ENCODE results near the gene PRKCZ.

The PRKCZ gene

DNA sequence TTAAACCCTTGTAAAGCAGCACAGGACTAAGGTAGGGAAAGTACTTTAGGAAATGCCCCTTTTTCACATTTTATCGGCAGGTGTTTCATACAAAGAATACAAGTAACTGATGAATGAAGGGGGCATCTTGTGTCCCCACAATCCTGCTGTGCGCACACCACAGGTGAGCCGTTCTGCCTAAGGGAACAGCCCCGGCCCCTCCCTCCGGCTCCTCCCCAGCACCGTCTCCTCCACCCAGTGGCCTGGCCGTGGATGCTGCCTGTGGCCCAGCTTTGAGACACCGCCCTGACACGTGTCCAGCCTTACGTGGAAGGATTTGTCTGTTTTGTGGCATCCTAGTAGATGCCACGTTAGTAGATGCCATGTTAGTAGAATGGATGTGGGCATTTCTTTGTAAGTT lies 131.5 kb downstream of the PRKCZ start:
- H3K27ac Mint-ChIP-seq = no peak overlapping the region
- H3K9me3 Mint-ChIP-seq = no peaks in the 10 kb centered on the region
- H3K4me1 Mint-ChIP-seq = peaks cover 5% of the 10 kb centered on the region
- H3K27me3 Mint-ChIP-seq (ENCODE audit: low read depth) = peaks cover 4% of the 10 kb centered on the region
- TF ChIP-seq, protein P1, sequence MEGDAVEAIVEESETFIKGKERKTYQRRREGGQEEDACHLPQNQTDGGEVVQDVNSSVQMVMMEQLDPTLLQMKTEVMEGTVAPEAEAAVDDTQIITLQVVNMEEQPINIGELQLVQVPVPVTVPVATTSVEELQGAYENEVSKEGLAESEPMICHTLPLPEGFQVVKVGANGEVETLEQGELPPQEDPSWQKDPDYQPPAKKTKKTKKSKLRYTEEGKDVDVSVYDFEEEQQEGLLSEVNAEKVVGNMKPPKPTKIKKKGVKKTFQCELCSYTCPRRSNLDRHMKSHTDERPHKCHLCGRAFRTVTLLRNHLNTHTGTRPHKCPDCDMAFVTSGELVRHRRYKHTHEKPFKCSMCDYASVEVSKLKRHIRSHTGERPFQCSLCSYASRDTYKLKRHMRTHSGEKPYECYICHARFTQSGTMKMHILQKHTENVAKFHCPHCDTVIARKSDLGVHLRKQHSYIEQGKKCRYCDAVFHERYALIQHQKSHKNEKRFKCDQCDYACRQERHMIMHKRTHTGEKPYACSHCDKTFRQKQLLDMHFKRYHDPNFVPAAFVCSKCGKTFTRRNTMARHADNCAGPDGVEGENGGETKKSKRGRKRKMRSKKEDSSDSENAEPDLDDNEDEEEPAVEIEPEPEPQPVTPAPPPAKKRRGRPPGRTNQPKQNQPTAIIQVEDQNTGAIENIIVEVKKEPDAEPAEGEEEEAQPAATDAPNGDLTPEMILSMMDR (IDR thresholded peaks at IDR 0.05; ENCODE audit: unreplicated experiment in 3 of 3) = no peak
- H3K4me3 Mint-ChIP-seq = no peak overlapping the region
- H3K36me3 Mint-ChIP-seq (ENCODE audit: low read depth) = peaks cover 28% of the 10 kb centered on the region

DNA sequence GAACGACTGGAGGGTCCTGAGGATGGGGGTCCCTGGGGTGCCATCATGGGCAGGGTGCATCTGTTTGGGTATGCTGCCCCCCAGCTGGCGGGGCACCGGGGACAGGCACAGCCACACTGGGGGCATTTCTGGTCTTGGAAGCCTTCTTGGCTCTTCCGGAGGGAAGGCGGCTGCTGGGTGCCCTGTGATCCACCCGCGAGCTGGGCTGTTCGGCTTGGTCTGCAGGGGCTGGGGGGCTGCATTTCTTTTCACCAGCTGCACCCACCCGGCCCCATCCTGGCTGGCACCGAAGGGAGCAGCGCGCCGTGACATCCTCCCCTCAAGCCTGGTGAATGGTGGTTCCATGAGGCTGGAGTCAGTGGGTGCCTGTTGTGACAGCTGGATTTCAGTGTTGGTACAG lies 132.2 kb downstream of the PRKCZ start:
- H3K4me1 Mint-ChIP-seq = peaks cover 5% of the 10 kb centered on the region
- TF ChIP-seq, protein P1 (IDR thresholded peaks at IDR 0.05; ENCODE audit: unreplicated experiment in 3 of 3) = no peak
- H3K9me3 Mint-ChIP-seq = no peaks in the 10 kb centered on the region
- peaks cover 28% of the 10 kb centered on the region for H3K36me3 Mint-ChIP-seq (ENCODE audit: low read depth)
- H3K27me3 Mint-ChIP-seq (ENCODE audit: low read depth) = peaks cover 4% of the 10 kb centered on the region
- no peak overlapping the region for H3K4me3 Mint-ChIP-seq
- no peak overlapping the region for H3K27ac Mint-ChIP-seq

DNA sequence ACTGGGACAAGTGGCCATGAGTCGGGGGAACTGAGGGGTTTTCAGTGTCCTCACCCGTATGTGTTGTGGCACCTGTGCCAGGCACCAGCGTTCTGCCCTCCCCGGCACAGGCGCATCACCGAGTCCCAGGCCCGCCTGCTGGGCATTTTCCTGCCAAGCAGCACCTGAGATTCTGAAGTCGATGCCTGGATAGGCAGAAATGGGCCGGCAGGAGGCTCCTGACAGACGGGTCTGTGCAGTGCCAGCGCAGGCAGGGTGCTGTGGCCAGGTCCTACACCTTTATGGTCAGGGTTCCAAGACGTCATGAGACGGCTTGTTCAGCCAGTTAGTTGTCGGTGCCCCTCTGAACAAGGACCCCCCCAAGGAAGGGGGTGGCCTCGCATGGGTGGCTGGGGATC lies 133.7 kb downstream of the PRKCZ start:
- Mint-ChIP-seq H3K27me3 (ENCODE audit: low read depth) (peaks cover 4% of the 10 kb centered on the region), H3K36me3 (ENCODE audit: low read depth) (peaks cover 28% of the 10 kb centered on the region), H3K4me3 (no peak overlapping the region), H3K9me3 (no peaks in the 10 kb centered on the region), H3K4me1 (peaks cover 5% of the 10 kb centered on the region), H3K27ac (no peak overlapping the region)
- TF ChIP-seq, protein P1 (IDR thresholded peaks at IDR 0.05; ENCODE audit: unreplicated experiment in 3 of 3) = no peak

DNA sequence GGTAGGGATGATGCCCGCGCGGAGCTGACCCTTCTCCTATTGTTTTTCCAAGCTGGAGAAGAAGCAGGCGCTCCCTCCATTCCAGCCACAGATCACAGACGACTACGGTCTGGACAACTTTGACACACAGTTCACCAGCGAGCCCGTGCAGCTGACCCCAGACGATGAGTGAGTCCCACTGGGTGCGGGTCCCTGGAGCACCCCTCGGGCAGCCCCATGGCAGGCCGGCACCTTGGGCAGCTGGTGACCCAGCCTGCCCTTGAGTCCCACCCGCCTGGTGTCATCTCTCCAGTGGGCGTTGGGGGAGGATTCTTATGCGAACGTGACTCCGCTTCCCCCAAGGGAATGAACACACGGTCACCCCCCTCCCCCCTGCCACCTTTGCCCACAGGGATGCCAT lies 134.3 kb downstream of the PRKCZ start:
- no peaks in the 10 kb centered on the region for H3K9me3 Mint-ChIP-seq
- TF ChIP-seq, protein P1 (IDR thresholded peaks at IDR 0.05; ENCODE audit: unreplicated experiment in 3 of 3) = no peak
- no peak overlapping the region for H3K27ac Mint-ChIP-seq
- peaks cover 4% of the 10 kb centered on the region for H3K27me3 Mint-ChIP-seq (ENCODE audit: low read depth)
- peaks cover 7% of the 10 kb centered on the region for H3K4me1 Mint-ChIP-seq
- peaks cover 27% of the 10 kb centered on the region for H3K36me3 Mint-ChIP-seq (ENCODE audit: low read depth)
- H3K4me3 Mint-ChIP-seq = no peak overlapping the region

DNA sequence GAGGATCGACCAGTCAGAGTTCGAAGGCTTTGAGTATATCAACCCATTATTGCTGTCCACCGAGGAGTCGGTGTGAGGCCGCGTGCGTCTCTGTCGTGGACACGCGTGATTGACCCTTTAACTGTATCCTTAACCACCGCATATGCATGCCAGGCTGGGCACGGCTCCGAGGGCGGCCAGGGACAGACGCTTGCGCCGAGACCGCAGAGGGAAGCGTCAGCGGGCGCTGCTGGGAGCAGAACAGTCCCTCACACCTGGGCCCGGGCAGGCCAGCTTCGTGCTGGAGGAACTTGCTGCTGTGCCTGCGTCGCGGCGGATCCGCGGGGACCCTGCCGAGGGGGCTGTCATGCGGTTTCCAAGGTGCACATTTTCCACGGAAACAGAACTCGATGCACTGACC lies 134.7 kb downstream of the PRKCZ start:
- Mint-ChIP-seq H3K27ac (no peak overlapping the region), H3K9me3 (no peaks in the 10 kb centered on the region), H3K4me3 (no peak overlapping the region), H3K27me3 (ENCODE audit: low read depth) (peaks cover 4% of the 10 kb centered on the region), H3K36me3 (ENCODE audit: low read depth) (peaks cover 24% of the 10 kb centered on the region), H3K4me1 (peaks cover 6% of the 10 kb centered on the region)
- TF ChIP-seq, protein P1 (IDR thresholded peaks at IDR 0.05; ENCODE audit: unreplicated experiment in 3 of 3) = no peak
